ENCODE measurements around the gene TMCO5A. TPM values are rescaled to one million over a fixed set of nuclear protein-coding genes. Genes with fewer than 3 reads are reported as not detected.

TMCO5A gene
- total RNA-seq, 1 experiment from 2014 or later: not detected

DNA sequence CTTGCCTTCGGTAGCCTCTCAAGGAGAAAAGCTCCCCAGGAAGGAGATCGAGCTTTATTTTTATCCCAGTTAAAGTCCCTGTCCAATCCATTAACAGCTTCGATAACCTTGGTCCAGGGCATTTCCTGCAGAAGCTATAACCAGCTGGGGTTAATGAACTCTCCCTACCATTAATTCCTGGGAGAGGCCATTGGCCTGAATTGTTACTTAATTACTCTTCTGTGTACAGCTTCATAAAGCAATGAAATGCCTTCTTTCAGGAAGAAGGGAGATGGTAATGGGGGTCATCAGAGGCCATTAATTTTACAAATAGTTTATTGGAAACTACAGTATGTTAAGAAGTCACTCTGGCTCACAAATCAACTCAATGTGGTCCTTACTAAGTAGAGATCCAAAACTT, 1.9 kb upstream of the TMCO5A start:
- Histone ChIP-seq H3K36me3 (ENCODE audit: low read depth) (no peaks in the 10 kb centered on the region), H3K79me2 (ENCODE audit: low read depth) (no peaks in the 10 kb centered on the region), H3K4me1 (replicated peaks; ENCODE audit: insufficient read depth) (no peaks in the 10 kb centered on the region), H3K4me3 (no peak overlapping the region), H3K4me2 (no peak overlapping the region), H3K9me3 (ENCODE audit: insufficient read depth, low read depth) (no peaks in the 10 kb centered on the region), H3K27ac (no peak overlapping the region), H3F3A (ENCODE audit: insufficient read depth, low read depth) (no peaks in the 10 kb centered on the region), H3K9me2 (ENCODE audit: insufficient read depth) (no peaks in the 10 kb centered on the region), H2AFZ (no peak overlapping the region), H3K27me3 (ENCODE audit: insufficient read depth, low read depth) (no peaks in the 10 kb centered on the region), H4K20me1 (ENCODE audit: insufficient read depth) (no peaks in the 10 kb centered on the region)
- DNase-seq: no peak
- ChIA-PET CTCF (interaction anchor here (0.7 kb wide), 1 partner anchor 711 kb away, joined by 3 read pairs; no protein-coding TSS in a partner anchor), POLR2A (ENCODE audit: unreplicated experiment) (interaction anchor here (0.6 kb wide), 1 partner anchor 681 kb away, joined by 3 read pairs; no protein-coding TSS in a partner anchor)
- TF ChIP-seq, protein P1, sequence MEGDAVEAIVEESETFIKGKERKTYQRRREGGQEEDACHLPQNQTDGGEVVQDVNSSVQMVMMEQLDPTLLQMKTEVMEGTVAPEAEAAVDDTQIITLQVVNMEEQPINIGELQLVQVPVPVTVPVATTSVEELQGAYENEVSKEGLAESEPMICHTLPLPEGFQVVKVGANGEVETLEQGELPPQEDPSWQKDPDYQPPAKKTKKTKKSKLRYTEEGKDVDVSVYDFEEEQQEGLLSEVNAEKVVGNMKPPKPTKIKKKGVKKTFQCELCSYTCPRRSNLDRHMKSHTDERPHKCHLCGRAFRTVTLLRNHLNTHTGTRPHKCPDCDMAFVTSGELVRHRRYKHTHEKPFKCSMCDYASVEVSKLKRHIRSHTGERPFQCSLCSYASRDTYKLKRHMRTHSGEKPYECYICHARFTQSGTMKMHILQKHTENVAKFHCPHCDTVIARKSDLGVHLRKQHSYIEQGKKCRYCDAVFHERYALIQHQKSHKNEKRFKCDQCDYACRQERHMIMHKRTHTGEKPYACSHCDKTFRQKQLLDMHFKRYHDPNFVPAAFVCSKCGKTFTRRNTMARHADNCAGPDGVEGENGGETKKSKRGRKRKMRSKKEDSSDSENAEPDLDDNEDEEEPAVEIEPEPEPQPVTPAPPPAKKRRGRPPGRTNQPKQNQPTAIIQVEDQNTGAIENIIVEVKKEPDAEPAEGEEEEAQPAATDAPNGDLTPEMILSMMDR (conservative IDR thresholded peaks at IDR 0.05): no peak
- no peak for TF ChIP-seq EZH2 (IDR thresholded peaks at IDR 0.05; ENCODE audit: low read depth)
- no TSS peak for BruUV-seq (replicated peaks)
- intact Hi-C loops (cut with micrococcal nuclease; ENCODE audit: unreplicated experiment): no loop called here

DNA sequence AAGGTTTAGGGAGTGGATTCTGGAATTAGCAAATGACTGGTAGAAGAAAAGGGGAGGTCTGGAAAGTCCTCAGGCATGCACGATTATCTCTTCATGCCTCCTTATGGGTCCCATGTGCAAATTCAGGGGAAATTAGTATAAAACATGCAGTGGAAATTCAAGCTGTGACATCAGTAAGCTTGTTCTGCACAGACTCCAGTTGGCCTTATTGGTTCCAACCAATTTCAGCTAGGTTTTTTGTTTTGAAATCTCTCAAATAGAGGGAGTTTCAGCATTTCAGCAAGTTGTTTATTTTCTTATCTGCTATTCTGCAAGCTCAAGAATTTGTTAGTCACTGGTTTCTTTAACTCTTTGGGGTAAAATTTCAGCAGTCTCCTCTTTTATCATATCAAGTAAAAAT, 774 bp upstream of the TMCO5A start:
- Histone ChIP-seq H3K36me3 (ENCODE audit: low read depth) (no peaks in the 10 kb centered on the region), H3K27me3 (ENCODE audit: insufficient read depth, low read depth) (no peaks in the 10 kb centered on the region), H3K9me3 (ENCODE audit: insufficient read depth, low read depth) (no peaks in the 10 kb centered on the region), H3K4me2 (no peak overlapping the region), H3K79me2 (ENCODE audit: low read depth) (no peaks in the 10 kb centered on the region), H3K4me1 (replicated peaks; ENCODE audit: insufficient read depth) (no peaks in the 10 kb centered on the region), H4K20me1 (ENCODE audit: insufficient read depth) (no peaks in the 10 kb centered on the region), H3K4me3 (no peak overlapping the region), H2AFZ (no peak overlapping the region), H3K9me2 (ENCODE audit: insufficient read depth) (no peaks in the 10 kb centered on the region), H3F3A (ENCODE audit: insufficient read depth, low read depth) (no peaks in the 10 kb centered on the region), H3K27ac (no peak overlapping the region)
- CTCF ChIA-PET: no interaction called here
- BruUV-seq (replicated peaks): no TSS peak
- POLR2A ChIA-PET (ENCODE audit: unreplicated experiment): no interaction called here
- DNase-seq: no peak
- TF ChIP-seq, protein P1 (conservative IDR thresholded peaks at IDR 0.05): no peak
- no peak for TF ChIP-seq EZH2 (IDR thresholded peaks at IDR 0.05; ENCODE audit: low read depth)
- intact Hi-C loops (cut with micrococcal nuclease; ENCODE audit: unreplicated experiment): no loop called here

DNA sequence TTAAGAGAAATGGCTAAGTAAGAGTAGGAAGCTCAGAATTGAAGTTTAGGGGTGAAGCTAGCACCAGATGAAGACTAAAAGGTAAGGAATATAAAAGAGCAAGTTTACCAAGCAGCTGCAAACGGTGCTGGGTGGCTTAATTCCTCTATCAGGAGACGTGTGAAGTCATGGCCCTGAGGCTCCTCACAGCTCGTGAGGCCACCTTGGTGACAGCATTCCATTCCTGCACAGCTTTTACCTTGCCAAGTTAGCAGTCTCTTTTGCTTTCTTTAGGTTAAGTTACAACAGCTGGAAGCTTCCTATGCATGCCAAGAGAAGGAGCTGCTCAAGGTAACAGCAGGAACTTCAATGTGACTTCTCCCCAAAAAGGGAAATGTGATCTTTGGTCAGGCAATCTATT, 6.4 kb downstream of the TMCO5A start:
- H3K27ac ChIP-seq: no peak overlapping the region
- intact Hi-C loops (cut with micrococcal nuclease; ENCODE audit: unreplicated experiment): no loop called here
- POLR2A ChIA-PET (ENCODE audit: unreplicated experiment): no interaction called here
- no peak for TF ChIP-seq EZH2 (IDR thresholded peaks at IDR 0.05; ENCODE audit: low read depth)
- TF ChIP-seq, protein P1 (conservative IDR thresholded peaks at IDR 0.05): no peak
- no peaks in the 10 kb centered on the region for H3K9me2 ChIP-seq (ENCODE audit: insufficient read depth)
- H3K4me1 ChIP-seq (replicated peaks; ENCODE audit: insufficient read depth): no peaks in the 10 kb centered on the region
- H3F3A ChIP-seq (ENCODE audit: insufficient read depth, low read depth): no peaks in the 10 kb centered on the region
- no peaks in the 10 kb centered on the region for H4K20me1 ChIP-seq (ENCODE audit: insufficient read depth)
- no TSS peak for BruUV-seq (replicated peaks)
- H3K4me3 ChIP-seq: no peak overlapping the region
- H3K27me3 ChIP-seq (ENCODE audit: insufficient read depth, low read depth): no peaks in the 10 kb centered on the region
- no peaks in the 10 kb centered on the region for H3K9me3 ChIP-seq (ENCODE audit: insufficient read depth, low read depth)
- DNase-seq: peak; percentile 33 to 40
- no peak overlapping the region for H3K4me2 ChIP-seq
- no peak overlapping the region for H2AFZ ChIP-seq
- no peaks in the 10 kb centered on the region for H3K36me3 ChIP-seq (ENCODE audit: low read depth)
- no peaks in the 10 kb centered on the region for H3K79me2 ChIP-seq (ENCODE audit: low read depth)
- CTCF ChIA-PET: no interaction called here
